T-cell (primary cell): ENCODE measurements around the gene COA1. TPM values are rescaled to one million over a fixed set of nuclear protein-coding genes. Genes with fewer than 3 reads are reported as not detected.
A peak's percentile ranks its signal among the peaks of the same experiment; 100 is the strongest.

Experiments used
- ATAC-seq, 4 experiments: fragments of 200-7000 bp in 3 of 4; fragments of 150-1000 bp in 1 of 4; cut with Tn5 transposase; replicated peaks in 1 of 4; 1 replicate in 3 of 4; 2 replicates in 1 of 4; pipeline ENCODE4 v1.10.0; 2021; ENCODE audit warnings: moderate library complexity in 3 of 4, mild to moderate bottlenecking in 2 of 4, moderate number of reproducible peaks in 1 of 4
- CTCF ChIA-PET, 2 donors: fragments of 300-600 bp; sonication (Branson Sonifier 250); formaldehyde crosslinking; loops; one replicate each; lab custom pipeline; 2022; ENCODE audit warnings: antibody characterized with exemption in 2 of 2; lab: Charles Lee
- POLR2A ChIA-PET, 2 donors: fragments of 300-600 bp; sonication (Branson Sonifier 250); formaldehyde crosslinking; loops; one replicate each; lab custom pipeline; 2022; ENCODE audit warnings: antibody characterized with exemption in 2 of 2; lab: Charles Lee
- DNase-seq, 35 experiments: peaks; one replicate each; pipeline versions ENCODE4 v3.0.0 to v3.0.0-alpha.2; 2013 to 2023
- H3K27ac ChIP-seq: one replicate; pipeline ENCODE4 v1.5.1; 2013; ENCODE audit warnings: low read length
- H3K27me3 ChIP-seq, 2 experiments: replicated peaks in 1 of 2; 1 replicate in 1 of 2; 2 replicates in 1 of 2; pipeline versions ENCODE4 v1.6.1 to v1.7.0; 2013; ENCODE audit warnings: low read length in 1 of 2, mixed read lengths in 1 of 2; ENCODE audit not compliant: control insufficient read depth in 2 of 2, insufficient read depth in 2 of 2; ENCODE audit errors: extremely low read depth in 1 of 2
- H3K36me3 ChIP-seq, 2 donors: 1 replicate in 1 of 2; 2 replicates in 1 of 2; pipeline versions ENCODE4 v1.6.1 to v1.7.0; 2013; ENCODE audit warnings: low read length in 1 of 2; ENCODE audit not compliant: control insufficient read depth in 2 of 2, insufficient read depth in 1 of 2; ENCODE audit errors: extremely low read depth in 1 of 2
- H3K4me1 ChIP-seq, 2 experiments: 1 replicate in 1 of 2; 2 replicates in 1 of 2; pipeline versions ENCODE4 v1.6.1 to v1.7.0; 2013; ENCODE audit warnings: low read length in 2 of 2, mixed read lengths in 1 of 2; ENCODE audit not compliant: insufficient read depth in 2 of 2, control insufficient read depth in 1 of 2; ENCODE audit errors: extremely low read depth in 1 of 2
- H3K4me3 ChIP-seq, 2 donors: 1 replicate in 1 of 2; 2 replicates in 1 of 2; pipeline versions ENCODE4 v1.5.1 to v1.7.0; 2013; ENCODE audit warnings: mild to moderate bottlenecking in 2 of 2, low read length in 1 of 2, moderate library complexity in 1 of 2; ENCODE audit not compliant: control insufficient read depth in 1 of 2; ENCODE audit errors: extremely low read depth in 1 of 2
- H3K9me3 ChIP-seq: 2 replicates; pipeline ENCODE4 v1.7.0; 2013
- H3K27ac Mint-ChIP-seq, 2 donors: one replicate each; pipeline ENCODE4 v1.8.0; 2020 to 2021; ENCODE audit warnings: mild to moderate bottlenecking in 2 of 2, mixed read lengths in 2 of 2
- H3K27me3 Mint-ChIP-seq, 2 donors: one replicate each; pipeline ENCODE4 v1.8.0; 2021 to 2022; ENCODE audit warnings: mixed read lengths in 2 of 2
- H3K36me3 Mint-ChIP-seq: one replicate; pipeline ENCODE4 v1.8.0; 2021; ENCODE audit warnings: mixed read lengths
- H3K4me1 Mint-ChIP-seq, 3 donors: one replicate each; pipeline ENCODE4 v1.8.0; 2020 to 2022; ENCODE audit warnings: mixed read lengths in 3 of 3, mild to moderate bottlenecking in 1 of 3
- H3K4me3 Mint-ChIP-seq, 3 donors: one replicate each; pipeline ENCODE4 v1.8.0; 2020 to 2022; ENCODE audit warnings: mild to moderate bottlenecking in 3 of 3, mixed read lengths in 3 of 3, moderate library complexity in 3 of 3
- H3K9me3 Mint-ChIP-seq, 3 donors: one replicate each; pipeline ENCODE4 v1.8.0; 2020 to 2022; ENCODE audit warnings: mixed read lengths in 3 of 3
- WGBS: methylation state at CpG from one replicate; pipeline ENCODE4 v1.1.5; 2013; ENCODE audit warnings: missing lambda C conversion rate; ENCODE audit not compliant: insufficient coverage; 5-methylcytosine and 5-hydroxymethylcytosine counted together
- total RNA-seq, 35 experiments: library from RNA in 6 of 35; stranded (reverse) in 6 of 35; fragments of 120-200 nt in 1 of 35; gene quantifications; one replicate each; pipeline versions ENCODE4 v1.2.1 to v1.2.4 and lab custom pipeline; 2013 to 2026

COA1 gene
- total RNA-seq, 5 donors from 2014 or later (not counting 1 experiment from before 2014, with no cell fraction given), result 49.6 to 92.1 (median 67.8) TPM

- Mint-ChIP-seq H3K36me3 (peaks cover 37% of the 10 kb centered on the region), H3K27me3 (no peaks in the 10 kb centered on the region), H3K4me1 (peaks cover 16 to 54% (median 34%) of the 10 kb centered on the region in 3 donors), H3K27ac (no peak overlapping the region), H3K4me3 (no peak overlapping the region), H3K9me3 (no peaks in the 10 kb centered on the region)
- DNase-seq (no peak), ATAC-seq (no peak)
- POLR2A ChIA-PET, result interaction anchor here in 1 of 2 donors (1.1 kb wide), 1 partner anchor 34 kb away, joined by 4 read pairs; the partner anchor contains the start of gene STK17A
- H3K27me3 ChIP-seq, result no peaks in the 10 kb centered on the region
- peaks cover 58 to 74% of the 10 kb centered on the region in 2 experiments for H3K4me1 ChIP-seq
- CTCF ChIA-PET, result interaction anchor here (0.6 to 6.8 kb wide), 3 partner anchors 13 to 676 kb away, joined by 3 to 63 read pairs (median 3); partner anchors contain the start of gene STK17A (in 1 of the 2)
- no peak overlapping the region for H3K4me3 ChIP-seq
- no peaks in the 10 kb centered on the region for H3K9me3 ChIP-seq
- WGBS, result no CpG with 5 or more reads among the region's 4 CpGs
- peak overlapping the region; percentile 20 for H3K27ac ChIP-seq
- H3K36me3 ChIP-seq, result peaks cover 8 to 83% of the 10 kb centered on the region in 2 donors
Measured at GRCh38 chr7:43616977-43617376, 112.3 kb downstream of the COA1 start.

GRCh38 chr7:43615558-43616145, 113.7 kb downstream of the COA1 start:
- peaks cover 23 to 54% (median 34%) of the 10 kb centered on the region in 3 donors for H3K4me1 Mint-ChIP-seq
- WGBS, result 26% methylated on average over 5 of the region's 7 CpGs
- CTCF ChIA-PET, result interaction anchor here (0.8 to 3.0 kb wide), 5 partner anchors 21 to 84 kb away, joined by 3 to 30 read pairs (median 9); partner anchors contain the start of gene STK17A (in 2 of the 2)

GRCh38 chr7:43612599-43613589, 116.4 kb downstream of the COA1 start:
- H3K4me3 Mint-ChIP-seq, result peak overlapping the region in 2 of 3 donors; percentile 15 to 34
- ATAC-seq, result peak; percentile 20 to 33 (median 30)
- no CpG with 5 or more reads among the region's 3 CpGs for WGBS
- H3K4me3 ChIP-seq, result no peak overlapping the region
- no peaks in the 10 kb centered on the region for H3K27me3 Mint-ChIP-seq
- no peaks in the 10 kb centered on the region for H3K27me3 ChIP-seq
- peaks cover 33 to 66% of the 10 kb centered on the region in 2 experiments for H3K4me1 ChIP-seq
- DNase-seq, result no peak
- peaks cover 4 to 83% of the 10 kb centered on the region in 2 donors for H3K36me3 ChIP-seq
- H3K9me3 ChIP-seq, result no peaks in the 10 kb centered on the region
- no peaks in the 10 kb centered on the region for H3K9me3 Mint-ChIP-seq
- POLR2A ChIA-PET, result interaction anchor here (0.6 to 0.8 kb wide), 5 partner anchors 9 to 30 kb away, joined by 3 to 5 read pairs (median 3); partner anchors contain the start of gene STK17A (in 1 of the 2)
- H3K27ac ChIP-seq, result peak overlapping the region; percentile 48
- H3K36me3 Mint-ChIP-seq, result peaks cover 54% of the 10 kb centered on the region
- H3K27ac Mint-ChIP-seq, result peak overlapping the region; percentile 80 to 87
- CTCF ChIA-PET, result interaction anchor here in 1 of 2 donors (0.5 to 3.0 kb wide), 7 partner anchors 8 to 87 kb away, joined by 3 to 30 read pairs (median 4); partner anchors contain the start of gene STK17A
- peaks cover 44 to 74% (median 55%) of the 10 kb centered on the region in 3 donors for H3K4me1 Mint-ChIP-seq

More at GRCh38 chr7:43615558-43616145, 113.7 kb downstream of the COA1 start:
- peaks cover 8 to 81% of the 10 kb centered on the region in 2 donors for H3K36me3 ChIP-seq
- no peak for DNase-seq
- ATAC-seq, result no peak
- no peaks in the 10 kb centered on the region for H3K9me3 ChIP-seq
- H3K27ac ChIP-seq, result peak overlapping the region; percentile 56
- H3K36me3 Mint-ChIP-seq, result peaks cover 37% of the 10 kb centered on the region
- POLR2A ChIA-PET, result interaction anchor here (0.6 to 1.4 kb wide), 4 partner anchors 13 to 28 kb away, joined by 4 to 10 read pairs (median 7); no protein-coding TSS in a partner anchor
- H3K27me3 ChIP-seq, result no peaks in the 10 kb centered on the region
- H3K4me1 ChIP-seq, result peaks cover 56 to 71% of the 10 kb centered on the region in 2 experiments
- H3K9me3 Mint-ChIP-seq, result no peaks in the 10 kb centered on the region
- H3K4me3 Mint-ChIP-seq, result peak overlapping the region in 2 of 3 donors; percentile 8 to 41
- peak overlapping the region in 1 of 2 donors; percentile 91 for H3K27ac Mint-ChIP-seq
- no peaks in the 10 kb centered on the region for H3K27me3 Mint-ChIP-seq
- H3K4me3 ChIP-seq, result no peak overlapping the region

- Mint-ChIP-seq H3K4me1 (peaks cover 44 to 79% (median 58%) of the 10 kb centered on the region in 3 donors), H3K36me3 (peaks cover 54% of the 10 kb centered on the region), H3K9me3 (no peaks in the 10 kb centered on the region), H3K4me3 (peak overlapping the region in 1 of 3 donors; percentile 22), H3K27me3 (no peaks in the 10 kb centered on the region), H3K27ac (peak overlapping the region; percentile 81 to 87)
- no peaks in the 10 kb centered on the region for H3K9me3 ChIP-seq
- no peak overlapping the region for H3K4me3 ChIP-seq
- ChIA-PET POLR2A (interaction anchor here (0.7 to 1.1 kb wide), 2 partner anchors 9 to 10 kb away, joined by 4 to 5 read pairs; no protein-coding TSS in a partner anchor), CTCF (interaction anchor here in 1 of 2 donors (1.4 kb wide), 2 partner anchors 29 to 88 kb away, joined by 4 to 9 read pairs; partner anchors contain the start of gene STK17A)
- H3K36me3 ChIP-seq, result peaks cover 3 to 80% of the 10 kb centered on the region in 2 donors
- H3K4me1 ChIP-seq, result peaks cover 26 to 65% of the 10 kb centered on the region in 2 experiments
- DNase-seq, result no peak
- no peak for ATAC-seq
- H3K27me3 ChIP-seq, result no peaks in the 10 kb centered on the region
- WGBS, result 83% methylated on average over 1 of the region's 5 CpGs
- peak overlapping the region; percentile 48 for H3K27ac ChIP-seq
Measured at GRCh38 chr7:43612128-43612527, 117.2 kb downstream of the COA1 start.

GRCh38 chr7:43609097-43609496, 120.2 kb downstream of the COA1 start:
- Histone ChIP-seq H3K4me1 (peaks cover 32 to 54% of the 10 kb centered on the region in 2 experiments), H3K27me3 (no peaks in the 10 kb centered on the region), H3K4me3 (no peak overlapping the region), H3K27ac (peak overlapping the region; percentile 17), H3K9me3 (no peaks in the 10 kb centered on the region), H3K36me3 (peaks cover 0 to 63% of the 10 kb centered on the region in 2 donors)
- peaks cover 67 to 81% (median 80%) of the 10 kb centered on the region in 3 donors for H3K4me1 Mint-ChIP-seq
- no peak for DNase-seq
- ChIA-PET POLR2A (interaction anchor here in 1 of 2 donors (1.4 to 1.7 kb wide), 2 partner anchors 11 to 27 kb away, joined by 6 to 19 read pairs; partner anchors contain the start of gene STK17A), CTCF (interaction anchor here (0.6 to 1.2 kb wide), 3 partner anchors 26 to 32 kb away, joined by 3 to 5 read pairs (median 4); partner anchors contain the start of gene STK17A (in 1 of the 2))
- H3K4me3 Mint-ChIP-seq, result peak overlapping the region in 1 of 3 donors; percentile 13
- 100% methylated on average over 1 of the region's 2 CpGs for WGBS
- H3K27ac Mint-ChIP-seq, result peak overlapping the region; percentile 50 to 61
- peaks cover 59% of the 10 kb centered on the region for H3K36me3 Mint-ChIP-seq
- no peaks in the 10 kb centered on the region for H3K9me3 Mint-ChIP-seq
- H3K27me3 Mint-ChIP-seq, result no peaks in the 10 kb centered on the region
- peak in 1 of 4 experiments; percentile 16 for ATAC-seq
